Fibroblast of peridontal ligament (primary cell): ENCODE data around the gene PCIF1.
A peak's percentile ranks its signal among the peaks of the same experiment; 100 is the strongest.

Source experiments
- DNase-seq: peaks from one replicate; pipeline ENCODE4 v3.0.0-alpha.2; 2010; ENCODE audit errors: extremely low read depth

PCIF1 gene

GRCh38 chr20:45904583-45905504 lies 29.6 kb upstream of the PCIF1 start:
- DNase-seq: no peak

- peak; percentile 71 for DNase-seq
These were observed 28.9 kb upstream of the PCIF1 start for GRCh38 chr20:45905505-45906079.

- no peak for DNase-seq
These were observed 27.1 kb upstream of the PCIF1 start for GRCh38 chr20:45907219-45907948.

DNA sequence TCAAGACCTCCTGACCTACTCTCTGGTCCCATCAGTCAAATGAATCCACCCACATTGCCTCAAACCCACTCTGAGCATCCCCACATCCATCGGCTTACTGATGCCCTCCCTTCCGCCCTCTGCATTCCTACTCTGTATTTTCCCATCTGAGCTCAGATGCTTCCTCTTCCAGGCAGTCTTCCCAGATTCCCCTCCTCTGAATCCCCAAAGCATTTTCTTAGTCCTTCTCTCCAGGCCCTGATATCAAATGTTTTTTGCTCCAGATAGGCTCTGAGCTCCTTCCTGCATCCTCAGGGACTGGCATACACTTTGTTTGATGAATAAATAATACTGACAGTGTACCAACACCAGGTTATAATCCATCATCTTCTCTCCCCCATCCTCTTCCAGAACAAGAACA lies 26.4 kb upstream of the PCIF1 start:
- no peak for DNase-seq

DNA sequence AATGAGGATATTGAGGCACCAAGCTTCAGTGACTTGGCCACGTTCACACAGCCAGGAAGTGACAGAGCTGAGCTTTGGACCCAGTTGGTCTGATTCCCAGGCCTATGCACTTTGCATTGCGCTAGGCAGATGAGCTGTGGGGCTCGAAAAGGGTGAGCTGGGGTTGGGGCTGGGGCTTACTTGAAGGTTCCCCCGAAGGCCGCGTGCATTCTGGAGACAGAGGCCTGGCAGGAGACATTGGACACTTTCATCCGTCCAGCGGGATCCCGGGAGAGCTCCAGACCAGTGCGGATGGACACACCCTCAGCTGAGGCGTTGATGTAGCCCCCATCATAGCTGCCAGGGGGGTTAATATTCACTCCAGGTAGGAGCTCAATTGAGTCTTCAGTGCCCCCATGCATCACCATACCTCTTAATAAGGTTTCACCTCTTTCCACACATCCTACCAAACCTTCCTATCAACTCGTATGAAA lies 25.1 kb upstream of the PCIF1 start:
- DNase-seq: no peak

GRCh38 chr20:45909817-45910669 lies 24.4 kb upstream of the PCIF1 start:
- no peak for DNase-seq

DNA sequence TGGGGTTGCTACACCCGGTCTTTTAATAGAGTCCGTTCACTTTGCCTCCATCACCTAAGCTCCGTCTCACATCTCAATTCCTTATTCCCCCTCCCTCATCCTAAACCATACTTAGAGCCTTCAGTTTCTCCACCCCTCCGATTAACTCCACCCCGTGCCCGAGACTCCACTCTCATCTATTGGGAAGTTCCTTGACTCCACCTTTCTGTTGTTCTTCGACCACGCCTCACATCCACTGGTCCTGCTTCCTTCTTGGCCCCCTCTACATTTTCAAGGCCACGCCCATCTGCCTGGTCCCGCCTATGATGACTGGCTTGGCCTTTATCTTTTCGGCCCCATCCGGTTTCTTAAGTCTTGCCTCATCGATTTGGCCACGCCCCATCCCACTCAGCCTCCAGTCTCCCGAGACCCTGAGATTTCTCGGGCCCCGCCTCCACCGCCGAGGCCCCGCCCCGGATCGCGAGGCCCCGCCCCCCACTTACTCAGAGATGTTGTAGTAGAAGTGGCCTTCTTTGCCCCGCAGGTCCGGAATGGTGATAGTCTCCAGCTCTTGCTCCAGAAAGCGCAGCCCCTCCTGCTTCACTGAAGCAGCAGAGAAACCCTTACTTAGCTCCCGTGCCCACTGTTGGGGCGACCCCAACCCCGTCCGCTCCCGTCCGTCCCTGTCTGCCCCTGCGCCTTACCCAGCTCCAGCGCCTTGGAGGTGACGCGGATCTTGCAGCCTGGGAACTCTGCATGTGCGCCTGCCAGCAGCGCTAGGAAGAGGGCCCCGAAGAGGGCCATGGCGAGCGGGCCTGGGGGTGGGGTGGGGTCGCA lies 23.6 kb upstream of the PCIF1 start:
- peak; percentile 99 for DNase-seq

- DNase-seq: peak; percentile 65
These were observed 22.8 kb upstream of the PCIF1 start, which contains the start of gene PLTP for GRCh38 chr20:45911486-45912343. TSS of gene PLTP (minus strand) at chr20:45912155. CDS start at chr20:45911452, 703 bp downstream.

GRCh38 chr20:45912344-45912682 lies 22.2 kb upstream of the PCIF1 start:
- DNase-seq: no peak

DNA sequence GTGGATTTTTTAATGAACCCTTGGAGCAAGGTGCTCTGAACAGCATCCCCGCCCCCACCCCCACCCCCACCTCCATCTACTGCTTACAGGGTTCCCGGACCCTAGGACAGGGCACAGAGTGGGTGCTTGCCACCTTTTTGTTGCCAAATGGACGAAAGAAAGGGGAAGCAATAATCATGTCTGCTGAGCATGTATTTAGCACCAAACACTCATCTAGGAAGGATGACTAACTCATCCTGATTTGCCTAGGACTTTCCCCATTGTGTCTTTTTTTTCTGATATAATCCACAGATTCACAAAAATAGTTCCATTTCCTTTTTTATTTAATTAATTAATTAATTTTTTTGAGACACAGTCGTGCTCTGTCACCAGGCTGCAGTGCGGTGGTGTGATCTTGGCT lies 21.4 kb upstream of the PCIF1 start:
- DNase-seq: no peak

GRCh38 chr20:45917790-45918141 lies 16.7 kb upstream of the PCIF1 start:
- DNase-seq: peak; percentile 72

DNA sequence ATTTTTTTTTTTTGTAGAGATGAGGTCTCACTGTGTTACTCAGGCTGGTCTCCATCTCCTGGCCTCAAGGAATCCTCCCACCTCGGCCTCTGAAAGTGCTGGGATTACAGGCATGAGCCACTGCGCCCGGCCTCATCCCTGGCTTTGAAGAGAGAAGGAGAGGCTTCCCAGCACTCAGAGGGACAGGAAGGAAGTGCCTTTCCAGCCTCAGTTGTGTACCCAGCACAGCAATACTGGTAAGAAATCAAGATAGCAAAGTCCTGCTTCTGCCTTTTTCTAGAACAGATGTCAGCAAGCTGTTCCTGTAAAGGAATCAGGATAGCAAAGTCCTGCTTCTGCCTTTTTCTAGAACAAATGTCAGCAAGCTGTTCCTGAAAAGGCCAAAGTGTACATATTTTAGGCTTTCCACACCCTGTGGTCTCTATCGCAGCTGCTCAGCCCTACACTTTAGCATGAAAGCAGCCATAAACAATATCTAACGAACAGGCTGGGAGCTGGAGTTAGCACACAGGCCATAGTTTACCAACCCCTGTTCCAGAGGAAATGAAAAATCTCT lies 16.2 kb upstream of the PCIF1 start:
- peak; percentile 73 for DNase-seq

- DNase-seq: no peak
These were observed 15.5 kb upstream of the PCIF1 start for GRCh38 chr20:45918779-45919537.

- peak; percentile 86 for DNase-seq
These were observed 14.7 kb upstream of the PCIF1 start for GRCh38 chr20:45919542-45920399.

DNA sequence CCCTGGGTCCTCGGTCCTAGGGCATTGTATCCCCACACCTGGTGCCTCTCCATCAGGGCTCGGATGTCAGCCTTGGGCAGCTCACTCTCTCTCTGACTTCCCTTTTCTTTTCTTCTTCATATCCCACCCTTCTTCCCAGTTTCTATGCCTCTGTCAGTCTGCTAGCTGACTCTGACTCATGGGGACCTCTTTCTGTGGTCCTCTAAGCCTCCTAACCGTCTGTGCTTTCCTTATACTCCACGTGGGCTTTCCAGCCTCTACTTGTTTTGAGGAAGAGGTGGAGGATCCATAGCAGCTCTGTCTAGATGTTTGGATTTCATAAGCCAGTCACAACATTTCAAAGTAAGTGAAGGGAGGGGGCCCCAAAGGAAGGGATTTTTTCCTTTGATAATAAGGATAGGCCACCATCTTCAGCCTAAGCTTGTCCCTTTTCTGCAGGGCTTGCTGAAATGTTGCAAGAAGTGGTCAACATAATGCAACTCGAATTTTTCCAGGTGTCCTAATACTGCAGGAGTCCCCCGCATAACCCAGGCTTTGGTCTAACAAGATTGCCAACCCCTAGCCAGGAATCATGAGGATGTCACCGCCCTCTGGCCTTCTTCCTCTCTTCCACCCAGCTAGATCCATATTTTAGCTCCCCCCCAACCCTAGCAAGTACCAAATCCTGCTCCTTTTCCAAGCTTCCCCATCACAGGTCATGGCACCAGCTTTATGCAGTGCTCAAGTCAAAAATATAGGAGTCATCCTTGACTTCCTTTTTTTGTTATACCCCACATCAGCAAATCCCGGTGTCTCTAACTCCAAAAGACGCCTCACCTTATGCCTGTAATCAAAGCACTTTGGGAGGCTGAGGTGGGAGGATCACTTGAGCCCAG lies 13.8 kb upstream of the PCIF1 start:
- DNase-seq: no peak

- no peak for DNase-seq
These were observed 12.9 kb upstream of the PCIF1 start for GRCh38 chr20:45921337-45922189.
